ENCODE data around the gene CD44.
"Not testable (repeated sequence)": the region's sequence is repeated elsewhere in the genome, so short reads cannot be mapped to it uniquely, and the experiment has no call there.

The CD44 gene

GRCh38 chr11:35138943-35139721 is at the start of gene CD44:
CD44 (plus strand) TSS chr11:35139171; CDS start chr11:35139304, 133 bp downstream.
- DNase-seq: peak; percentile 75

GRCh38 chr11:35089666-35090065 is 49.3 kb upstream of the CD44 start:
- DNase-seq: no peak

- no peak for DNase-seq
These were observed 48.8 kb upstream of the CD44 start for GRCh38 chr11:35090125-35090524.

- DNase-seq: not testable (repeated sequence)
These were observed 48.0 kb upstream of the CD44 start for GRCh38 chr11:35090991-35091390.

DNA sequence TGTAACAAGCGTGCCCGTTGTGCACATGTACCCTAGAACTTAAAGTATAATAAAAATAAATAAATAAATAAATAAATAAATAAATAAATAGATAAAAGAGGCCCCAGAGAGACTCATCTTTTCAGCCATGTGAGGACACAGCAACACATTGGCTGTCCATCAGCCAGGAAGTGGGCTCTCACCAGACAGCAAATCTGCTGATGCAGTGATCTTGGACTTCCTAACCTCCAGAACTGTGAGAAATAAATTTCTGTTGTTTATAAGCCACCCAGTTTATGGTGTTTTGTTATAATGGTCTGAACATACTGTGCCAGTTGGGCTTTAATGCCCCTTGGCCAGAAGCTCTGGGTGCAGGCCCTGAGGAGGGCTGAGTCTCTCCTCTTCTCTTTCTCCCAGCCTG is 42.2 kb upstream of the CD44 start:
- no peak for DNase-seq

DNA sequence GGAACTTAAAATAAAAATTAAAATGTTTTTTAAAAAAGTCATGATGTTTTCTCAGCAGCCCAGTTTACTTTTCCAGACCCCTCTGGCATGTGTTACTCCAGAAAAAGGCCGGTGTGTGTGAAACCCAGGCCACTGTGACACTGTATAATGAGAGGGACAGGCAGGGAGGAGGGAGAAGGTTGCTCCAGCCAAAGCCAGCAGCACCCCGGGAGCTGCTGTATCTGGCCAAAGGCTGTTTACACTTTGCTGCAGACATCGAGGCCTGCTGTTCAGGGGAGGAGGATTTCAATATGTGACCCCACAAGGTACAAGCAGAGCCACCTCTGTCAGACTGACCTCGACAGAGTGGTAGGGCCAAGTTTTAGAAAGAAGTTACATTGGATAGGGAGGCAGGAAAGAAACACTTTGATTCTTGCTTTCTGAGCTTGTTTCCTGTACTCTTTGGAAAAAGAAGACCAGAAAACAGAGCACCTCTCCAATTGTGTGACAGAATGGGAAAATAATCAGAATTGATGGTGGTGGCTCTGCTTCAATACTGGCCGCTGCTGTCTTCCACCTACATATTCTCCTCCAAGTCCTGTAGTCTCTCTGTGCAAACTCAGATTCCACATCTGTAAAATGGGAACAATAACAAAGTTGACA is 41.0 kb upstream of the CD44 start:
- DNase-seq: no peak

DNA sequence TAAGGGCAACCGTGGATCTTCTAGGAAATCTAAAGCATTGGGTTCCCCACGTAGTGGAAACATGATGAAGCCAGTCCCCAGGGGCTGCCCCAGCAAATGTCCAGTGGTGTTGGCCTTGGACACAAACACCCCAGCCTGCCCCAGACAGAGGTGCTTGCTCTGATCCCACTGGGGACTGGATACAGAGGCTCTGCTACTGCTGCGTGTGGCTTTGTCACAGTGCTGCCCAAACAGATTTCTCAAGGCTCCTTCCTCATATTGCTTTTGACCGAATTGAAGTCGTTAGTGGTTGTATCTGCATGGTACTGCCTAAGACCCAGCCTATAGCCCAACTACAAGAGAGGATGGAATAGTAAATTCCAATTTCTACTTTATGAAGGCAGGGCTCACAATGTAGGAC is 40.1 kb upstream of the CD44 start:
- DNase-seq: no peak

GRCh38 chr11:35099278-35100012 is 39.5 kb upstream of the CD44 start:
- no peak for DNase-seq

DNA sequence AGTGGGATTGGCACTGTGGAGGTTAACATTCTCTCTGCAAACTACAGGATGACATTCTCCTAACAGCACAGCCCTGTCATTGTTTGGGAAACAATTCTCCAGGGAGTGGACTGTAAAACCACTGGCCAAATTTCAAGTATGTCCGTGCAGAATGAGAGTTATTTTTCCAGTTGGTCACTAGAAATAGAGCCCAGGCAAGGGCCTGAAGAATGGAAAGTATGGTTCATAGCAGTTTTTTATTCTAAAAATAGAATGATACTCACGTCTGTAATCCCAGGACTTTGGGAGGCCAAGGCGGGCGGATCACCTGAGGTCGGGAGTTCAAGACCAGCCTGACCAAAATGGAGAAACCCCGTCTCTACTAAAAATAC is 39.0 kb upstream of the CD44 start:
- DNase-seq: peak; percentile 19

GRCh38 chr11:35101223-35101622 is 37.7 kb upstream of the CD44 start:
- DNase-seq: no peak

- DNase-seq: no peak
These were observed 36.7 kb upstream of the CD44 start for GRCh38 chr11:35102267-35102666.

DNA sequence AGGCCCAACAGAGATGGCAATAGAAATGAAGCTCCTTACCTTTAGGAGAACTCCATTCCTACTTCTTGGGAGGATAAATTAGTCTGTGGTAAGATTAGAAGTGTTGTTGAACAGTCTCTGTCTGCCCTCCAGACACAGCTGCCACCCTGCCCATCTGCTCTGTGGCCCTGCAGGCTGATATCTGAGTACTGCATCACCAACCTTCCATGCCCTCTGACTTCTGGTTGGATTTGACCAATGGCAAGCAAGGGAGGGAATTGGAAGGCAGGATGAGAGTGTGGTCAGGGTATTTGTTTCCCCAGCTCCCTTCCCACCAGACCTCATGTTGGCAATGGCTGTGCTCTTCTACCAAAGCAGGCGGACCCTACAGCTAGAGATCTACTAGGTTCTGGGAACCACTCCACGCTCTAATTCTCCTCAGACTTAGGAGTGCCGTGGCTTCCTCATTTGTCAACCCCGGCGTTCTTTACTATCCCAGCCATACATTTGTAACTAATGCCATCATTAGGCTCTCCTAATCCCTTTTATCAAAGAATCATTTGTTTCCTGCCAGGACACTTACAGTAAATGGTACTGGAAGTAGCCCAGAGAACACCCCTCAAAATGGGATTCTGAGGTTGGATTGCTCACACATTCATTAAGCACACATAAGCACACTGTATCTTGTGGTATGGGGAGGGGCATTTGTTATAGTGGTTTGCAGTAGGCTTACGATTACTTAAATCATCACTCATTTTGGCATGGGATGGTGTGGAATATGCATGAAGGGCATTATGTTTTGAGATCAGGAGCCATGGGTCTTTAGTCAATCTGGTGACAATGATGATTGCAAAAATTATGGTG is 35.4 kb upstream of the CD44 start:
- DNase-seq: no peak

GRCh38 chr11:35104655-35105054 is 34.3 kb upstream of the CD44 start:
- DNase-seq: no peak

DNA sequence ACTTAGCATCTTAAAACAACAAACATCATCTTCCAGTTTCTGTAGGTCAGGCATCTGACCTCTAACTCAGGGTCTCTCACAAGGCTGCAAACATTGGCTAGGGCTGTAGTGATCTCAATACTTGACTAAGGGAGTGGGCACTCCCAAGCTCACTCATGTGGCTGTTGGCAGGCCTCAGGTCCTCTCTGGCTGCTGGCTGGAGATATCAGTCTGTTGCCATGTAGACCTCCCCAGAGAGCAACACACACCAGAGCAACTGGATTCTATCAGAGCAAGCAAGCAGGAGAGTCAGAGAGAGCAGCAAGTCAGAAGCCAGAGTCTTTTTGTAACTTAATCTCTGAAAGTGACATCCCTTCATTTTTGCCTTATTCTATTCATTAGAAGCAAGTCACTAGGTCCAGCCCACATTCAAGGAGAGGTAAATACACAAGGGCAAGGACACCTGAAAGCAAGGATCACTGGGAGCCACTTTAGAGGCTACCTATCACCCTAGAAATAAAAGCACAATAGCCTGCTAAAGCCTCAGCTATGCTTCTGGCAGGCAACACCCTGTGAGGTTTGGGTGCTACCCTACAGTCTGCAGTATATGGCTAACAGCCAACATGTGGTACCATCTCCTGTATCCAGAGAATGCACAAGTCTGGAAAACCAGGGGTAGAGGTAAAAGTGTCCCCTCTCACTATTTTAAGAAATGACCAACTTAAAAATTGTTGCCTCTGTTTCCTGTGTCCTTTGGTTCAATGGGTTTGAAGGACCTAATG is 33.5 kb upstream of the CD44 start:
- DNase-seq: no peak

GRCh38 chr11:35106595-35106994 is 32.4 kb upstream of the CD44 start:
- no peak for DNase-seq

DNA sequence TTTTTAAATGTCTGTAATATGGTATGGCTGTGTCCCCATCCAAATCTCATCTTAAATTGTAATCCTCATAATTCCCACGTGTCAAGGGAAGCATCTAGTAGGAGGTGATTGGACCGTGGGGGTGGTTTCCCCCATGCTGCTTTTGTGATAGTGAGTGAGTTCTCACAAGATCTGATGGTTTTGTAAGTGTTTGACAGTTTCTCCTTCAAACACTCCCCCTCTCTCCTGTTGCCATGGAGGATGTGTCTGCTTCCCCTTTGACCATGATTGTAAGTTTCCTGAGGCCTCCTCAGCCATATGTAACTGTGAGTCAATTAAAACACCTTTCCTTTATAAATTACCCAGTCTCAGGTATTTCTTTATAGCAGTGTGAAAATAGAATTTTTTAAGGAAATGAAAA is 31.1 kb upstream of the CD44 start:
- DNase-seq: no peak

DNA sequence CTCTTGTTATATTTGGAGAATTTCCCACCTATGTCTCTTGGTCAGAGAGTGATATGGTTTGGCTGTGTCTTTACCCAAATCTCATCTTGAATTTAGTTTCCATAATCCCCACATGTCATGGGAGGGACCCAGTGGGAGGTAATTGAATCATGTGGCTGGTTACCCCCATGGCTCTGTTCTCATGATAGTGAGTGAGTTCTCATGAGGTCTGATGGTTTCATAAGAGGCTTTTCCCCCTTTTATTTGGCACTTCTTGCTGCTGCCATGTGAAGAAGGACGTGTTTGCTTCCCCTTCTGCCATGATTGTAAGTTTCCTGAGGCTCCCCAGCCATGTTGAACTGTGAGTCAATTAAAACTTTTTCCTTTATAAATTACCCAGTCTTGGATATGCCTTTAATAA is 30.6 kb upstream of the CD44 start:
- DNase-seq: not testable (repeated sequence)

DNA sequence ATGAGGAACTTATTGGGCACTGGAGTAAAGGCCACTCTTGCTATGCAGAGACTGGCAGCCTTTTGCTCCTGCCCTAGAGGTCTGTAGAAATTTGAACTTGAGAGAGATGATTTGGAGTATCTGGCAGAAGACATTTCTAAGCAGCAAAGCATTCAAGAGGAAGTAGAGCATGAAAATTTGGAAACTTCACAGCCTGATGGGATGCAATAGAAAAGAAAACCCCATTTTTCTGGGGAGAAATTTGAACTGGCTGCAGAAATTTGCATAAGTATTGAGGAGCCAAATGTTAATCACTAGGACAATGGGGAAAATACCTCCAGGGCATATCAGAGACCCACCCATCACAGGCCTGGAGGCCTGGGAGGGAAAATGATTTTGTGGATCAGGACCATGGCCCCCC is 29.9 kb upstream of the CD44 start:
- DNase-seq: no peak

- DNase-seq: no peak
These were observed 29.1 kb upstream of the CD44 start for GRCh38 chr11:35109827-35110226.

DNA sequence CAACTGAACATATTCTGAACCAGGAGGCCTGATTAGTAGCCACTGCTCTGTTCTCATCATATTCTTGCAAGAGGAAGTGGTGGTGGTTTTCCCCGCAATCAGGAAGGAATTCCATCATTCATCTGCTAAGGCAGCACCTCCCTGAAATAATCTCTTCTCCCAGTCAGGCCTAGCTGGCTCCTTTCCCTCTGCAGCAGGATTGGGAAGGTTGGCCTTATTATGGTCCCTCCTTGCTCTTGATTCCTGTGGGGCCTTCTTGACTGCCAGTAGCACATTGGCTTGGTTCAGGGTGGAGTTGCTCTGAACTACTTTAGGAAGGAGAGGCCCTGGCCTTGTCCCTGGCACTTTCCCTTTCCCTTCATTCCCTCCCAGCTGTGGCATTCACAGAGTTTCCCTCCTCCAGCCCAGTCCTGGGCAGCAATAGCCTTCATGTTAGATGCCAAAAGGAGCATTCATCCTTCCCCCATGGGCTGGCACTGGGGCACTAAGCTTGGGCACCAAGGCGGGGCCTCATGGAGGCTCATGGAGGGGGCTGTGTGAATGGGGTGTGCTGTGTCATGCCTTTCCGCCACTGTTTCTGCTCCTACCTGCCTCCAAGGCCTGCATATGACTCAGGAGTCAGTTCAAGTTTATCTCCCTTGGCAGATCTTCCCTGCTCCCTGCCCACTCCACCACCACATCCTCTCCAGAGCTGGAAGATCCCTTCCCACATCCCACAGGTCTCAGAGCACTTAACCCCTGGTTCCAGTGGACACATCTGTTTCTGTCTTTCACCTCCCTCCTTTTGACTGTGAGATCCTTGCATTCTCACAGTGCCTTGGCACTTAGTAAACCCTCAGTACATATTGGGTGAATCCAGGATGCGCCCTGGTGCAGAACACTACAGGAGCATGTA is 27.6 kb upstream of the CD44 start:
- peak; percentile 46 for DNase-seq

Data from GOT3 (cell line).